ENCODE data around the gene HRH3.

DNA sequence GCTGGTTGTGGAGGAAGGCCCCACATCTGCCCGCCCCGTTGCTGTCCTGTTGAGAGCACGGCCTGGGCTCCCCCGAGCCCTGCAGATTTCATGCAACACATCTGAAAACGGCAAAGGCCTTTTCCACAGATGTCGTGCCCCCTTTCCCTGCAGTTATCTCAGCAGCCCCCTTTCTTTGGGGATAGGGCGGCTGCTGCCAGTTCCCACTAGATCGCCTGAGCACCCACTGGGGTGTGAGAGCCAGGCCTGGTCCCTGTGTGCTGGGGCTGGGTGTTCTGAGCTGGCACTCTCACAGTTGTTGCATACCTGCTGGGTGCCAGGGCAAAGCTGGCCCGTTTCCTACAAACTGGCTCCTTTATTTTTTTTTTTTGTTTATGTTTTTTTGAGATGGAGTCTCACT, 49.5 kb downstream of the HRH3 start:
- TF ChIP-seq, protein P1, sequence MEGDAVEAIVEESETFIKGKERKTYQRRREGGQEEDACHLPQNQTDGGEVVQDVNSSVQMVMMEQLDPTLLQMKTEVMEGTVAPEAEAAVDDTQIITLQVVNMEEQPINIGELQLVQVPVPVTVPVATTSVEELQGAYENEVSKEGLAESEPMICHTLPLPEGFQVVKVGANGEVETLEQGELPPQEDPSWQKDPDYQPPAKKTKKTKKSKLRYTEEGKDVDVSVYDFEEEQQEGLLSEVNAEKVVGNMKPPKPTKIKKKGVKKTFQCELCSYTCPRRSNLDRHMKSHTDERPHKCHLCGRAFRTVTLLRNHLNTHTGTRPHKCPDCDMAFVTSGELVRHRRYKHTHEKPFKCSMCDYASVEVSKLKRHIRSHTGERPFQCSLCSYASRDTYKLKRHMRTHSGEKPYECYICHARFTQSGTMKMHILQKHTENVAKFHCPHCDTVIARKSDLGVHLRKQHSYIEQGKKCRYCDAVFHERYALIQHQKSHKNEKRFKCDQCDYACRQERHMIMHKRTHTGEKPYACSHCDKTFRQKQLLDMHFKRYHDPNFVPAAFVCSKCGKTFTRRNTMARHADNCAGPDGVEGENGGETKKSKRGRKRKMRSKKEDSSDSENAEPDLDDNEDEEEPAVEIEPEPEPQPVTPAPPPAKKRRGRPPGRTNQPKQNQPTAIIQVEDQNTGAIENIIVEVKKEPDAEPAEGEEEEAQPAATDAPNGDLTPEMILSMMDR (IDR thresholded peaks at IDR 0.05), result no peak
- TF ChIP-seq EZH2phosphoT487 (IDR thresholded peaks at IDR 0.05) (no peak), EZH2 (IDR thresholded peaks at IDR 0.05) (no peak)
